Esophagus muscularis mucosa (tissue), 4 donors: ENCODE data around the gene GDPGP1.

ENCODE experiments used
- CTCF ChIP-seq, 3 experiments: fragments of 200-600 bp in 2 of 3; fragments of 450-650 bp in 1 of 3; sonication (generic) in 2 of 3; IDR thresholded peaks; one replicate each; pipeline ENCODE4 v1.5.1; 2017 to 2019; ENCODE audit warnings: antibody characterized with exemption in 3 of 3, mild to moderate bottlenecking in 2 of 3, moderate library complexity in 1 of 3
- EP300 ChIP-seq: sonication (generic); formaldehyde crosslinking; IDR thresholded peaks from one replicate; pipeline ENCODE4 v1.6.1; 2017; ENCODE audit warnings: antibody characterized with exemption
- POLR2AphosphoS5 ChIP-seq, 2 donors: sonication (generic); formaldehyde crosslinking; IDR thresholded peaks; one replicate each; pipeline ENCODE4 v1.6.1; 2017; ENCODE audit warnings: antibody characterized with exemption in 2 of 2

- TF ChIP-seq CTCF (IDR thresholded peaks at IDR 0.05) (peak in 1 of 3 experiments; percentile 8), EP300 (no peak), POLR2AphosphoS5 (IDR thresholded peaks at IDR 0.05) (peak; percentile 54 to 72)
Observed at GRCh38 chr15:90249203-90249863, 15.3 kb downstream of the GDPGP1 start, which contains the start of gene TTLL13.
